ENCODE results near the gene UGT1A4. TPM values are rescaled to one million over a fixed set of nuclear protein-coding genes. Genes with fewer than 3 reads are reported as not detected.

The UGT1A4 gene
- total and polyA plus RNA-seq, 2 of the 8 experiments (the other 6 are each of a cell fraction or from before 2014, with no cell fraction given) = not detected

DNA sequence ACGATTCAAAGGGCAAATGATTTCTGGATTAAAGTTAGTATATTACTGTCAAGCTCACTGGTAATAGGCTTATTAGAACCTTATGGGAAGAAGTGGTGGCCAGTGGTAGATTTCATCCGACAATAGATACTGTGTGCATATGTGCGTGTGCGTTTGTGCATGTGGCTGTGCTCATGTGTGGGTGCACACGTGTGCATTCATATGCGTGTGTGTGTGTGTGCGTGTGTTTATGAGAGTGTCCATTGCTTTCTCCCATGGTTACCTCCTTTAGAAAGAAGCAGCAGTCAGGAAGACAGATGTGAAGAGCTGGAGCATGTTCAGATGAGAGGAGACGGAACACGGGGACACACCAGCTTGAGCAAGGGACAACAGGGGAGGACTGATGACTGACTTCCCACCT, 50.7 kb downstream of the UGT1A4 start:
- DNase-seq (ENCODE audit: low read depth in 1 of 2, low spot score in 2 of 2) = no peak
- Histone ChIP-seq H2AK5ac (ENCODE audit: low read depth, low read length) (no peak overlapping the region), H2BK12ac (ENCODE audit: low read depth, low read length) (no peak overlapping the region)

More for the DNA sequence above, 50.7 kb downstream of the UGT1A4 start:
- Histone ChIP-seq H4K20me1 (replicated peaks in 1 of 2; ENCODE audit: control insufficient read depth in 1 of 2, insufficient read depth in 2 of 2, low read length in 2 of 2) (no peaks in the 10 kb centered on the region), H2BK15ac (ENCODE audit: low read length) (no peak overlapping the region), H2BK5ac (ENCODE audit: low read depth, low read length) (peak overlapping the region; percentile 63; the same call in 1 of the 2 replicates), H3K27ac (ENCODE audit: low read depth, low read length) (no peak overlapping the region), H4K8ac (ENCODE audit: extremely low read depth, insufficient read depth, low read length) (no peak overlapping the region), H3K79me2 (ENCODE audit: control insufficient read depth in 1 of 2, insufficient read depth in 2 of 2, low read length in 2 of 2) (no peaks in the 10 kb centered on the region), H2AFZ (ENCODE audit: low read length) (no peak overlapping the region), H3K18ac (ENCODE audit: extremely low read depth, low read length) (no peak overlapping the region), H3K23me2 (ENCODE audit: low read depth, low read length) (peaks cover 2% of the 10 kb centered on the region; the same call in 1 of the 2 replicates), H3K4me3 (ENCODE audit: extremely low read depth in 1 of 4, insufficient read depth in 2 of 4, low read depth in 3 of 4, low read length in 4 of 4) (no peak overlapping the region), H3K9ac (replicated peaks in 1 of 4; ENCODE audit: extremely low read depth in 1 of 4, low read depth in 3 of 4, low read length in 3 of 4) (no peak overlapping the region), H2BK20ac (ENCODE audit: low read length) (0 out of 2 replicates have a peak overlapping the region, but pooled peaks have one; percentile 56), H3K9me3 (ENCODE audit: insufficient read depth in 2 of 2, low read depth in 1 of 2, low read length in 1 of 2) (peaks cover 3 to 4% of the 10 kb centered on the region in 2 experiments; a peak in 1 of 4 replicates), H3K14ac (ENCODE audit: insufficient read length) (no peak overlapping the region), H4K91ac (replicated peaks; ENCODE audit: insufficient read length, low read length) (peak overlapping the region; percentile 17), H3K4me1 (replicated peaks in 1 of 4; ENCODE audit: control insufficient read depth in 3 of 4, insufficient read depth in 4 of 4, low read length in 3 of 4) (no peaks in the 10 kb centered on the region; a peak in 1 of 7 replicates), H3K36me3 (ENCODE audit: control insufficient read depth in 2 of 4, insufficient read depth in 4 of 4, low read length in 3 of 4) (no peaks in the 10 kb centered on the region), H3K27me3 (replicated peaks in 1 of 4; ENCODE audit: control insufficient read depth in 3 of 4, extremely low read depth in 1 of 4, insufficient read depth in 3 of 4, low read length in 3 of 4) (no peaks in the 10 kb centered on the region), H2BK120ac (replicated peaks; ENCODE audit: low read depth, low read length) (no peak overlapping the region), H4K5ac (ENCODE audit: insufficient read length, low read depth, low read length) (no peak overlapping the region), H3K56ac (replicated peaks; ENCODE audit: insufficient read length, low read depth, low read length) (no peak overlapping the region), H3K4ac (replicated peaks; ENCODE audit: insufficient read length, low read depth, low read length) (no peak overlapping the region), H3K4me2 (ENCODE audit: insufficient read depth in 1 of 2, low read depth in 2 of 2, low read length in 2 of 2) (no peak overlapping the region), H3K23ac (ENCODE audit: insufficient read length) (no peak overlapping the region), H3K79me1 (ENCODE audit: low read depth, low read length) (no peaks in the 10 kb centered on the region)
- TF ChIP-seq EGR1 (IDR thresholded peaks at IDR 0.05; ENCODE audit: borderline replicate concordance, low read depth, low read length) (no peak), SP1 (IDR thresholded peaks at IDR 0.05; ENCODE audit: low read depth, low read length) (no peak), SAP30 (IDR thresholded peaks at IDR 0.05; ENCODE audit: insufficient read depth, insufficient replicate concordance, low read length) (no peak), RAD21 (IDR thresholded peaks at IDR 0.05 in 1 of 2, conservative IDR thresholded peaks at IDR 0.05 in 1 of 2; ENCODE audit: low read depth in 2 of 2, low read length in 2 of 2) (no peak), GABPA (IDR thresholded peaks at IDR 0.05; ENCODE audit: borderline replicate concordance, insufficient read depth, low read length) (no peak)
- no peak for FAIRE-seq
- ChIA-PET CTCF (ENCODE audit: partially characterized antibody) (interaction anchor here (0.6 to 1.1 kb wide), 2 partner anchors 27 to 29 kb away, joined by 3 to 5 read pairs; no protein-coding TSS in a partner anchor), POLR2A (ENCODE audit: partially characterized antibody) (no interaction called here)
- WGBS, 2 experiments (ENCODE audit: extremely low coverage in 1 of 2, insufficient coverage in 1 of 2, insufficient read length in 1 of 2, insufficient replicate concordance in 2 of 2, low coverage in 1 of 2, low lambda C conversion rate in 2 of 2, missing lambda C conversion rate in 1 of 2) = 94% methylated on average over 9 of the region's 9 CpGs; no CpG with 5 or more reads in 1 of the 2 experiments
